ENCODE measurements around the gene PI4KB. TPM values are rescaled to one million over a fixed set of nuclear protein-coding genes. Genes with fewer than 3 reads are reported as not detected.

PI4KB gene
- total RNA-seq, 4 donors from 2014 or later = 68.0 to 95.9 (median 79.8) TPM

DNA sequence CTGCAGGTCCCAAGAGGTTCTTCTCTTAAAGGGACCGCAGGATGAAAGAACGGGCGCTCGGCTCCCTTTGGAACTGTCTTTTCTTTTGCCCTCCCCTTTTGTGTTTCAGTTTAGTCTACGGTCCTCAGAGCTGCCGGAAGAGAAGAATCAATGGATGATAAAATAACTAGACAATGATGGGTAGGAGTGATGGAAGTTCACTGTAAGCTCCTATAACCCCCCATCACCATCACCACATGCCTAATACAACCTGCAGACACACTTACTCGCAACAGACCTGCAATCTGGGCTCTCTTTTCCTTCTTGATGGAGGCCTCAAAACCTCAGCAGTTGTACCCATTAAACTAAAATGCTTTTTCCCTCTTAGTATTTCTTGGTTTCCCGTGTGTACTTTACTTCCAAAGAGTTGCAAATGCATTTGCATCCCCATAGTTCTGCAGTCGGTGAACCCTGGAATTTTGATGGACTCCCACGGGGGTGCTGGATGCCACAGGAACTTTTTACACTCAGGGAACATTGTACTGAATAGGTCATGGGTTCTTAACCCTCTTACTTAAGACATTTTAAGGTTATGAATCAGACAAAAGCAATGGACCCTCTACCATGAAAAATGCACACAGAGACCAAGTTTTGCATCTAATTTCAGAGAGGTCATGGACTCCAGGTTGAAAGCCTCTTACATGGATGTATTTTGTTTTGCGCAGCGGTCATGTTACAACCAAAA, 20.5 kb upstream of the PI4KB start:
- Histone ChIP-seq H3K9me3 (no peaks in the 10 kb centered on the region), H3K27ac (peak overlapping the region; percentile 87 to 96 (median 90)), H3K4me3 (peak overlapping the region in 3 of 4 donors; percentile 51 to 61 (median 53)), H3K27me3 (no peaks in the 10 kb centered on the region), H3K36me3 (peaks cover 0 to 8% (median 0%) of the 10 kb centered on the region in 4 donors), H3K4me1 (peaks cover 0 to 17% (median 12%) of the 10 kb centered on the region in 4 donors)
- intact Hi-C loops (cut with DNase I; ENCODE audit: low total_unique reads) (no loop called here), in situ Hi-C loops (cut with MboI; ENCODE audit: low pct_ligation_motif_present in 1 of 4, low pct_unique_long_range_greater_than_20kb in 1 of 4, low sequenced_read_pairs in 3 of 4) (no loop called here)
- TF ChIP-seq, protein P1, sequence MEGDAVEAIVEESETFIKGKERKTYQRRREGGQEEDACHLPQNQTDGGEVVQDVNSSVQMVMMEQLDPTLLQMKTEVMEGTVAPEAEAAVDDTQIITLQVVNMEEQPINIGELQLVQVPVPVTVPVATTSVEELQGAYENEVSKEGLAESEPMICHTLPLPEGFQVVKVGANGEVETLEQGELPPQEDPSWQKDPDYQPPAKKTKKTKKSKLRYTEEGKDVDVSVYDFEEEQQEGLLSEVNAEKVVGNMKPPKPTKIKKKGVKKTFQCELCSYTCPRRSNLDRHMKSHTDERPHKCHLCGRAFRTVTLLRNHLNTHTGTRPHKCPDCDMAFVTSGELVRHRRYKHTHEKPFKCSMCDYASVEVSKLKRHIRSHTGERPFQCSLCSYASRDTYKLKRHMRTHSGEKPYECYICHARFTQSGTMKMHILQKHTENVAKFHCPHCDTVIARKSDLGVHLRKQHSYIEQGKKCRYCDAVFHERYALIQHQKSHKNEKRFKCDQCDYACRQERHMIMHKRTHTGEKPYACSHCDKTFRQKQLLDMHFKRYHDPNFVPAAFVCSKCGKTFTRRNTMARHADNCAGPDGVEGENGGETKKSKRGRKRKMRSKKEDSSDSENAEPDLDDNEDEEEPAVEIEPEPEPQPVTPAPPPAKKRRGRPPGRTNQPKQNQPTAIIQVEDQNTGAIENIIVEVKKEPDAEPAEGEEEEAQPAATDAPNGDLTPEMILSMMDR (IDR thresholded peaks at IDR 0.05) = no peak
- no peak for TF ChIP-seq EP300 (IDR thresholded peaks at IDR 0.05; ENCODE audit: low read depth)
- no peak for TF ChIP-seq POLR2A (IDR thresholded peaks at IDR 0.05)
- TF ChIP-seq POLR2AphosphoS5 (IDR thresholded peaks at IDR 0.05) = no peak
- WGBS, 2 donors (ENCODE audit: low coverage in 1 of 2) = 32 to 42% methylated on average over 5 to 12 of the region's 12 CpGs
- no peak for DNase-seq

DNA sequence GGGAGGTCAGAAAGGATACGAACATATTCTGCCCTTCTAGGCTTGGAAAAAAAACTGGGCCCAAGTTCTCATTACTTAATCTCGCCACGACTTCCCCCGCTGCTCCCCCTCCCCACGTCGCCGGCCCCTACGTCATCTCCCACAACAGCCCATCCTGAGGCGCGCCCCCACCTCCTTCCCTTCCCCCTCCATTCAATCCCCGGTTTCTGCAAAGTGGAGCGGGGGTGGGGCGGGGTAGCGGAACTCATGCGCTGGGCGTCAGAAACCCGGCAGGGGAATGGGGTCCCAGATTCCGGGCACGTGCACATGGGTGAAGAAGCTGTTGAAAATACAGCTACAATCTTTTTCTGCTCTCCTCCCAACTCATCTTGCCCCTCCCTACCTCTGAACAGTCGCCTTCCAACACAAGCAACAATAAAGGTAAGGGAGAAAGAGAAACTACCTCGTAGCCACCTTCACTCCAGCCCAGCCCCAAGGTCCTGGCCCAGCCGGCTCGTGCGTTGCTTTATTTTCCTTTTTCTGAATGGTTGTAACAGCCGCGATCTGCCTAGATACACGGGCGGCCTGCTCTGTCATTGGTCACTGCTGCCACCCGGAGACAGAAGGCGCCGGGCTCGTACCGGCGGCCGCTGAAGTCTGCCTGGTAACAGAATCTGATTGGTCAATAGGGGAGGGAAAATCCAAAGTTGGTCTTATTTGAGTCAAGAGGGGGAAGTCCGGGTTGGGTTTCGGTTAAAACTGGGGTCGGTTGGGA, 19.7 kb upstream of the PI4KB start, which contains the start of gene RFX5:
Gene RFX5, minus strand, starts transcription at position 484 of the 754 bp plus-strand sequence. CDS start 932 bp downstream, outside the sequence.
- Histone ChIP-seq H3K4me3 (peak within 1 kb of the TSS; percentile 51 to 68 (median 57)), H3K36me3 (peaks cover 0 to 9% (median 0%) of the 10 kb centered on the region in 4 donors), H3K9me3 (no peaks in the 10 kb centered on the region), H3K27me3 (no peaks in the 10 kb centered on the region), H3K27ac (peak within 1 kb of the TSS; percentile 87 to 96 (median 90)), H3K4me1 (peaks cover 0 to 17% (median 12%) of the 10 kb centered on the region in 4 donors)
- TF ChIP-seq POLR2A (IDR thresholded peaks at IDR 0.05) = peak; percentile 79
- TF ChIP-seq POLR2AphosphoS5 (IDR thresholded peaks at IDR 0.05) = peak; percentile 58 to 84 (median 76)
- no peak for TF ChIP-seq EP300 (IDR thresholded peaks at IDR 0.05; ENCODE audit: low read depth)
- TF ChIP-seq, protein P1 (IDR thresholded peaks at IDR 0.05) = no peak
- 1 to 5% methylated on average over 3 to 38 of the region's 38 CpGs for WGBS, 2 donors (ENCODE audit: low coverage in 1 of 2)
- peak; percentile 96 for DNase-seq
- in situ Hi-C loops (cut with MboI; ENCODE audit: low pct_ligation_motif_present in 1 of 4, low pct_unique_long_range_greater_than_20kb in 1 of 4, low sequenced_read_pairs in 3 of 4) = no loop called here
- intact Hi-C loops (cut with DNase I; ENCODE audit: low total_unique reads) = no loop called here

DNA sequence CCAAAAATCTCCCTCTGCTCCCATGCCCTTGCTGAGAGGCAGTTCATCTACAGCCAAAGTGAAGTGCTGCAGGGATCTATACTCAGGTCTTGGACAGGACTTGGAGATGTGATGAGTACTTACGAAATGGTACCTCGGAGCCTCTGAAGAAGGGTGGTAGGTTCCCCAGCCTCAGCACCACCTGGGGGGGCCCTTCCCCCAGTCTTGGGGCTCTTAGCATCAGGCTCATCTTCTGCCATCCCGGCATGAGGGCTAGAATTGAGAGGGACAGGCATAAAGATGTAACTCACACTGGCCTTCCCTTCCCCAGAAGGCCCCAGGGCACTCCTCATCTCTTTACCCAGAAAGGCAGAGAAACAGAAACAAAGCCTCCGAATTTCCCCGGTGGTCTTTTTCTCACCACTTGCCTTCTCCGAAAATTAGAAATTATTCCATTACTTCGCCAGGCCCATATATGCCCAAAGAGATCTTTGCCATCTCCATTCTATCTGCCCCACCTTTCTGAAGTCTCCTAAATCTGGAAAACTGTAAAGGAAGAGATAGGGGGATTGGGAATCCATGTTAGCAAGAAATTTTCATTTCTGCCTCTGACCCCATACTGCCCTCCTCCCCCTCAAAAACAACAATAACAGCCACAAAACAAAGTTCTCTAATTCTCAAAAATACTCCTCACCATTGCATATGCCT, 19.0 kb upstream of the PI4KB start:
- Histone ChIP-seq H3K4me3 (peak overlapping the region; percentile 51 to 68 (median 57)), H3K36me3 (peaks cover 0 to 9% (median 0%) of the 10 kb centered on the region in 4 donors), H3K9me3 (no peaks in the 10 kb centered on the region), H3K27me3 (no peaks in the 10 kb centered on the region), H3K4me1 (peaks cover 0 to 17% (median 12%) of the 10 kb centered on the region in 4 donors), H3K27ac (peak overlapping the region; percentile 87 to 96 (median 90))
- intact Hi-C loops (cut with DNase I; ENCODE audit: low total_unique reads) = no loop called here
- 55 to 60% methylated on average over 4 to 7 of the region's 7 CpGs for WGBS, 2 donors (ENCODE audit: low coverage in 1 of 2)
- no peak for DNase-seq
- TF ChIP-seq EP300 (IDR thresholded peaks at IDR 0.05; ENCODE audit: low read depth) (no peak), POLR2A (IDR thresholded peaks at IDR 0.05) (no peak), POLR2AphosphoS5 (IDR thresholded peaks at IDR 0.05) (no peak)
- TF ChIP-seq, protein P1 (IDR thresholded peaks at IDR 0.05) = no peak
- in situ Hi-C loops (cut with MboI; ENCODE audit: low pct_ligation_motif_present in 1 of 4, low pct_unique_long_range_greater_than_20kb in 1 of 4, low sequenced_read_pairs in 3 of 4) = no loop called here

Measured in transverse colon (tissue), 4 donors.